Activated gamma-delta T cell treated with Interleukin-2 at 50 U/mL for 16 hours (primary cell): ENCODE data around the gene PLS3.
"Not testable (repeated sequence)": the region's sequence is repeated elsewhere in the genome, so short reads cannot be mapped to it uniquely, and the experiment has no call there.

Source experiments
- DNase-seq: peaks from one replicate; pipeline ENCODE4 v3.0.0-alpha.2; 2020

Gene PLS3, protein sequence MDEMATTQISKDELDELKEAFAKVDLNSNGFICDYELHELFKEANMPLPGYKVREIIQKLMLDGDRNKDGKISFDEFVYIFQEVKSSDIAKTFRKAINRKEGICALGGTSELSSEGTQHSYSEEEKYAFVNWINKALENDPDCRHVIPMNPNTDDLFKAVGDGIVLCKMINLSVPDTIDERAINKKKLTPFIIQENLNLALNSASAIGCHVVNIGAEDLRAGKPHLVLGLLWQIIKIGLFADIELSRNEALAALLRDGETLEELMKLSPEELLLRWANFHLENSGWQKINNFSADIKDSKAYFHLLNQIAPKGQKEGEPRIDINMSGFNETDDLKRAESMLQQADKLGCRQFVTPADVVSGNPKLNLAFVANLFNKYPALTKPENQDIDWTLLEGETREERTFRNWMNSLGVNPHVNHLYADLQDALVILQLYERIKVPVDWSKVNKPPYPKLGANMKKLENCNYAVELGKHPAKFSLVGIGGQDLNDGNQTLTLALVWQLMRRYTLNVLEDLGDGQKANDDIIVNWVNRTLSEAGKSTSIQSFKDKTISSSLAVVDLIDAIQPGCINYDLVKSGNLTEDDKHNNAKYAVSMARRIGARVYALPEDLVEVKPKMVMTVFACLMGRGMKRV

DNA sequence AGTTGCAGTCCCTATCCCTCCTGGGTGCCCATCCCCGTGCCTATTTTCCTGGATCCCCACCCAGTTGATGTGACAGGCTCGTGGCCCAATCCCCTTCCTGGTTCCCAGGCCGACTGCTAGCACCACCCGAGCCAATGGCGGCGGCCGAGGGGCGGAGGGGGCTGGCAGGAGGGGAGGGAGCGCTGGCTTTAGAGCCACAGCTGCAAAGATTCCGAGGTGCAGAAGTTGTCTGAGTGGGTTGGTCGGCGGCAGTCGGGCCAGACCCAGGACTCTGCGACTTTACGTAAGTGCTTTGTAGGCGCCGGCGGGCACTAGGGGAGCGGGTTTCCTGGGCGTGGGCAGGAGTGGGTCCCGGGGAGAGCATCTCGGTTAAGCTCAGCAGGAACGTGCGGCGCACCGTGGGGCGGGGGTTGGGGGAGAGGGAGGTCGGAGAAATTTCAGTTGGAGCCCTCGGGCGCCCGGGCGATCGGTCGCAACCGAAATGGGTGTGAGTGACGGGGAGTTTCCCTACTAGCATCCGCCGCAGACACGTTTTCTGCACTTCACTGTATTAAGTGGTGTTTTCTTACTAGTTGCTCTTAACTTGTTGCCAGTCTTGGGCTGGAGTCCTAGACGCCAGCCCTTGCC lies at the start of gene PLS3:
Gene PLS3 (plus strand): TSS at position 197 of the 627 bp plus-strand sequence. CDS start 49,077 bp downstream, outside the sequence.
- no peak for DNase-seq

DNA sequence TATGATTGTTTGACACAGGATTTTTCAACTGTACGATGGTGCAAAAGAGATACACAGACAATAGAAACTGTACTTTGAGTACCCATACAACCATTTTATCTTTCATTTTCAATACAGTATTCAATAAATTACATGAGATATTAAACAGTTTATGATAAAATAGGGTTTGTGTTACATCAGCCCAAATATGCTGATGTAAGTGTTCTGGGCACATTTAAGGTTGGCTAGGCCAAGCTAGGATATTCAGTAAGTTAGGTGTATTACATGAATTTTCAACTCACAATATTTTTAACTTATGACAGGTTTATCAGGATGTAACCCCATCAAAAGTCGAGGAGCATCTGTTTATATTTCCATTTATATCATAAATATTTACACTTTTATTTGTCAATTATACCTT lies 42.9 kb upstream of the PLS3 start:
- DNase-seq, result no peak

GRCh38 chrX:115521741-115522140 lies 39.2 kb upstream of the PLS3 start:
- DNase-seq, result no peak

- DNase-seq, result no peak
These were observed 38.0 kb upstream of the PLS3 start for GRCh38 chrX:115522952-115523351.

GRCh38 chrX:115525486-115525885 lies 35.5 kb upstream of the PLS3 start:
- no peak for DNase-seq

GRCh38 chrX:115531818-115532403 lies 29.1 kb upstream of the PLS3 start:
- no peak for DNase-seq

GRCh38 chrX:115533485-115533884 lies 27.5 kb upstream of the PLS3 start:
- no peak for DNase-seq

DNA sequence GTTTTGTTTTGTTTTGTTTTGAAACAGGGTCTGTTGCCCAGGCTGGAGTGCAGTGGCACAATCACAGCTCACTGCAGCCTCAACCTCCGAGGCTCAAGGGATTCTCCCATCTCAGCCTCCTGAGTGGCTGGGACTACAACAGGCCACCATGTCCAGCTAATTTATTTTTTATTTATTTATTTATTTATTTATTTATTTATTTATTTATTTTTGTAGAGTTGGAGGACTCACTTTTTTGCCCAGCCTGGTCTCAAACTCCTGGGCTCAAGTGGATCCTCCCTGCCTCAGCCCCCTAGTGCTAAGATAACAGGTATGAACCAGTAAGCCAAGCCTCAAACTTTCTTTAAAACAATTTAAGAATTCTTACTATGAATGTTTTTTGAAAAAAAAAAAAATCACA lies 26.6 kb upstream of the PLS3 start:
- DNase-seq, result no peak

DNA sequence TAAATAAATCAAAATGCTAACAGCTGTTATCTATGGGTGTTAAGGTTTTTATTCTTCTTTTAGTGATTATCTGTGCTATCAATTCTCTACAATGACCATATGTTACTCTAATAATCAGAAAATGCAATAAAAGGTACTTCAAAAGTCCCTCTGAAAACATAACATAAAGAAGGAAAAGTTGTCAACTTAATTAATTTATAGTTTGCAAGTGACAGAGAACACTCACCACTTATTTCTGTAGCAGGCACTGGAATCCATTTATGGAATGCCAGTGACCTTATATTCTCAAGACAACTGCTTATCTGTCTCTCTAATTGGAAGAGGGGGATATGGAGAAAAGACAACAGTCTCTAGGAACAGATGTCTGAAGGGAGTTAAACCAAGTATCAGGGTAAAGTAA lies 25.6 kb upstream of the PLS3 start:
- DNase-seq, result no peak

GRCh38 chrX:115535844-115536243 lies 25.1 kb upstream of the PLS3 start:
- DNase-seq, result no peak

DNA sequence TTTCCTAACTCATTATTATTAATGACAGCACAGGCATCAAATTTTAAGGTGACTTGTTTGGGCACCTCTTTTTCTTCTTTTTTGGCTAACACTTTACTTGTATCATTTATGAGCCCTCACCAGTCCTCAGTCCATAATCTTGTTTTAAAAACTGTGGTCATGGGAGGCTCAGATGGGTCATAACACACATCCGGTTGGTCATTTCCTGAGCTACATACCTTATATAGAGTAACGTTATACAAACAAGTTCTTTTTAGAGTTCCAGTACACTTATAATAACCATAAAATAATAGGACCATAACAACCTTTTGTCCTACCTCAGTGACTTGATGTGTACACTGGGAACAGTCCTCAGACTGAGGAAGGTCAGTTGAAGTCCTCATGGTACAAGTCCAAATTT lies 21.1 kb upstream of the PLS3 start:
- no peak for DNase-seq

DNA sequence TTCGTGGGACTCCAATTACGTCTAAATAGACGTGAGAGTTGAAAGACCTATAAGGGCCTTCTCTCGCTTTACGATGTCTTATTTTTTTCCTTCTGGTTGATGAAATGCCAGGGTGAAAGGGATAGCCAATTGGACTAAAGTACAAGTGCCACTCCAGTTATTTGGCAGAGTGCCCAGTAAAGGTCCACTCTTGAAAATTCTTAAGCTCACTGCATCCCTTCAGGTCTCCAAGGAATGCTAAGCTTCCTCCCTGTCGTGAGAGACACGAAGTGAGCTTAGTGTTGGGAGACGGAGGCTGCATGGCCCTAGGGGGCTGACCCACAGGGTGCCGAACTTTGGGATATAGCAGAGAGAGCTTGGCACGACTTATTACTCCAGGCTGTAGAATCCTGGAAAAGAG lies 19.9 kb upstream of the PLS3 start:
- DNase-seq, result not testable (repeated sequence)

DNA sequence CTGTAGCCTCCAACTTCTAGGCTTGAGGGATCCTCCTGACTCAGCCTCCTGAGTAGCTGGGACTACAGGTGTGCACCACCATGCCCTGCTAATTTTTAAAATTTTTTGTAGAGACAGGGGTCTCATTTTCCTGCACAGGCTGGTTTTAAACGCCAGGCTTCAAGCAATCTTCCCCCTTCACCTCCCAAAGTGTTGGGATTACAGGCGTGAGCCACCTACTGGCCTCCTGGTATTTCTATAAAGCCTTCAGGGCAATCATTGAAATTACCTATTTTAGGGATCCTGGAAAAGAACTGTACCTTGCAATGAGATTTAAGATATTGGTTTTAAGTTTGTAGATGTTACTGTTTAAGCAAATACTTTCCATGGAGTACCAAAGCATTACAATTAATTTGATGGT lies 13.5 kb upstream of the PLS3 start:
- no peak for DNase-seq

- no peak for DNase-seq
These were observed 12.0 kb upstream of the PLS3 start for GRCh38 chrX:115549008-115549407.

- no peak for DNase-seq
These were observed 7.8 kb upstream of the PLS3 start for GRCh38 chrX:115553171-115553570.

DNA sequence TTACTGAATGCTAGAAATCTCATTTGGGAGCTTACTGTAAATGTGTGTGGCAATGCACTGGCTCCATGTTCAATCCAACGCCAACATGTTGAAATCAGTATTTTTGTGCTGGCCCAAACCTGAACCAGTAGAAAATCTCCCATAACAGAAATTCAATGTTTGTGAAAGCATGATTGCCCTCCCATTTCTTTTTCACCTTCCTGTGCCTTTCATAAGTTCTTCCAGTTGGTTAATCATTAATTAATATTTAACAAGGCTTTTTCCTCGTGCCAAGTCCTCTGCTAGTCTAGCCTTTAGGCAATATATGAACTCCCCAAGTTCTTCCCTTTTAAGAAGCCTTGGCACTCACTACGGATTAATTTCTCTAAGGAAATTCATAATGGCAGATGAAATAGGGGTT lies 1.3 kb upstream of the PLS3 start:
- DNase-seq, result no peak

- DNase-seq, result no peak
These were observed 580 bp upstream of the PLS3 start for GRCh38 chrX:115560211-115560977.

DNA sequence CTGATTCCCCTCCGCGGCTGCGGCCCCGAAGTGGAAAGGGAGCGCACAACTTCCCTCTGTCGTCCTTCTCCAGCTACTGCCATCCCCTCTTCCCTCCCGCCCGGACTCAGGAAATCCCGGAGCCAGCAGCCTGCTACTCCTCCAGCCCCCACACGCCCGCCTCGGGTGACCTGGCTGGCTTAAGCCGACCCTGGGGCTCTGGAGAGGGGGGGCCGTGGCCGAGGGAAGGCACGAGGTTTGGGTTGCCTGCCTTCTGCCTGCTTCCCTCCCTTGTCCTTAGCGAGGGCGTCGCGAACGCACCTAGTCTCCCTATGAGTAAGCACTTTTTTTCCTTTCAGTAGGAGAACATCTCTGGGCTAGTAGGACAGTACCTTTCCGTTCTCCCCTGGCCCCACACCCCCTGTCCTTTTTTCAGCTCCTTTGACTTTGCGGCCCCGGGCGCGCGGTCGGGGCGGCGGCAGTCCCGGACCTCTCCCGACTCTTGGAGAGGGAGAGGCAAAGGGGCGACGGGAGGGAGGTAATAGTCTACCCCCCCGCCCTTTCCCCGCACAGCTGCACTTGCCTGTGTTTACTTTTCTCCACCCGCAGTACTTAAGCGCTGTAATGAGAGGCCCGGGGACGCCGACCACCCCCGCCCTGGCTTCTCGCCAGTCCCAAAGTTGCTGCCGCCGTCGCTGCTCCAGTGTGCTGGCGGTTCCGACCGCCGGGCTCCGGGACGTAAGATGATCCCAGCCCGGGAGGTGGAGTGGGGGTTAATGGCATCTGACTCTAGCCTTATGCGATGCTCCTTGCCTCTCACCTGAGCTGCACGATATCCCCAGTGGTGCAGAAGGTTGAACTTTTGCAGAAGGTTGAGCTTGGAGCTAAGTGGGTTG lies 868 bp downstream of the PLS3 start:
- DNase-seq, result no peak

DNA sequence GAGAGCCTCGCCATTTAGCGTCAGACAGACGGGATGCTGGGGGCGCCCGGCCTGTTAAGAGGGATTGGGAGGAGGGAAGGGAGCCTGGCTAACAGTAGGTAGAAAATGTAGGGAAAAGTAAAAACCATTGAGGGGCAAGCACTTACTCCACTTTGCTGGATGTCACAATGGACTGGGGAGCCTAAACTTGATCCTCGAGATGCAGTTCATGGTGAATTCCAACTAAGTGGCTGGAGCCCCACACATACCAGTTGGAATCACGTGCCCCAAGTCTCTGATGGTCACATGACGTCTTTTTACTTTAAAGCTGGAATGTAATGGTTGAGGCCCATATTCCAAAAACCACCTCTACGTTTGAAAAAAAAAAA lies 1.5 kb downstream of the PLS3 start:
- DNase-seq, result no peak

- DNase-seq, result no peak
These were observed 2.7 kb downstream of the PLS3 start for GRCh38 chrX:115563633-115564162.

DNA sequence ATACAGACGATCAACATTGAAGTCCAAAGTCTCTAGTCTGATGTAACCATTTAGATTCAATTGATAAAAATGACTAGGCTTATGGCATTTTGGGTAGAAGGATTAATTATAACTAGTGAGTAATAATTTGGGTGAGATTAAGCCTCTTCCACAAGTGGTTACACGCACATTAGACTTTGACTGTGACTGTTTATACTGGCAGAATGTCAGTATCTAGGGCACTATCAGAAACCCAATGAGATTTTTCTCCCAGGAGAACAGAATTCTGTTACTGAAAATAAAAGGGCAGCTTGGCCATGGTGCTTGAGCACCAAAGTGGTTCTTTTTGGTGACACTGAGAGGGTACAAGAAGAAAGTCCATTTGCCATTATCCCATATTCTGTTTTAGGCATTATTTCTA lies 3.3 kb downstream of the PLS3 start:
- no peak for DNase-seq

GRCh38 chrX:115565888-115566287 lies 4.9 kb downstream of the PLS3 start:
- DNase-seq, result no peak
